NCI-H2196 treated with DMSO at 0.1 percent for 48 hours (cell line): Measurements from ENCODE around the gene MYO10.
"Not testable (repeated sequence)": the region's sequence is repeated elsewhere in the genome, so short reads cannot be mapped to it uniquely, and the experiment has no call there.

Source experiments
- DNase-seq: peaks from one replicate; lab custom pipeline; 2025; ENCODE audit not compliant: unreplicated experiment; lab: John Stamatoyannopoulos, UW

Gene MYO10

DNA sequence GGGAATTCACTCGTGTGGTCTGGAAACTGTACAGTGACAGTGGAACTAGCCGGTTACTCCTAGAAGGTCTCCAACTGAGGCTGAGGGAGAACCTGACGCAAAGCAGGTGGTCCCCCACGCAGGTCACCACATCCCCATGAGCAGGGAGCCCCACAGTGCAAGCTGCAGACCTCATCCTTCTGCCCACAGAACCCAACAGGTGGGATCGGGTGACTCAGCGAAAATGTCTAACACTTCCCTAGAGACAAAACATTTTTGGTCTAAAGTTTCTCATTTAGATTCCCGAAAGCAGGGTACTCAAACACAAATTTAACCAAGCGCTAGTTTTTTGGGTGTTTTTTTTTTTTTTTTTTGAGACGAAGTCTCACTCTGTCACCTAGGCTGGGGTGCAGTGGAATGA, 256.9 kb downstream of the MYO10 start:
- no peak for DNase-seq

DNA sequence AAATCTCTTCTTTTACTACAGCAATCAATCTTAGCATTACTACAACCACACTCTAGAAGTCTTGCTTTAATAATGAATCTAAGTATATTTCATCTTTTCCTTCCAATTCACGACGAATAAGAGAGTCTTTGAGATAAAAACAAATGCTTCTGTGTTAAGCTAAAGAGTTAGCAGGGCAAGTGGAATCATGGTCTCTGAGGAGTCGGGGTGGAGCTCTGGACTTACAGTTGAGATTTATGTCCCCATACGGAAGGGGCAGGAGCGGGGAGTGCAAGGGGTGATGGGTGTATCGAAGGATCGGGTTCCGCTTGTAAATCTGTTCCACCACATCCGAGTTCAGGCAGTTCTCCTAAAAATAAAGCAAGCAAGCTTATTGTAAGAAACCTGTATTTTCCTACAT, 260.3 kb downstream of the MYO10 start:
- no peak for DNase-seq

DNA sequence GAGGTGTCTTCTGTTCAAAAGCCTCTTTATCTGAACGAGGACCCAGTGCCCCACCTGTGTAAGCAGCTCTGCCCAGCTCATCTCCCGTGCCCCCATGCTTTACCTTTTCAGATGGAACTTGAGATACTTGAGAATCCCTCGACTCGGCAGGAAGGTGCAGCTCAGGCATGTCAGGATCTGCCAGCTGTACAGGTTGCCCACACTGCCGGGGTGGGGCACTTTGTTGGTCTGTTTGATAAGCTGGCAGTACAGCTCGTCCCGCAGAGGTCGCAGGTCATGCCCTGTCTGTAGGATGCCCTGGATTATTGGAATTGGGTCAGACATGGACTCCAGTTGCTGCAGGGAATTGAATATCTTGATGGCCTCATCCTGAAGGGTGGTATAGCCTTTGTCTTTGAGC, 261.3 kb downstream of the MYO10 start:
- no peak for DNase-seq

DNA sequence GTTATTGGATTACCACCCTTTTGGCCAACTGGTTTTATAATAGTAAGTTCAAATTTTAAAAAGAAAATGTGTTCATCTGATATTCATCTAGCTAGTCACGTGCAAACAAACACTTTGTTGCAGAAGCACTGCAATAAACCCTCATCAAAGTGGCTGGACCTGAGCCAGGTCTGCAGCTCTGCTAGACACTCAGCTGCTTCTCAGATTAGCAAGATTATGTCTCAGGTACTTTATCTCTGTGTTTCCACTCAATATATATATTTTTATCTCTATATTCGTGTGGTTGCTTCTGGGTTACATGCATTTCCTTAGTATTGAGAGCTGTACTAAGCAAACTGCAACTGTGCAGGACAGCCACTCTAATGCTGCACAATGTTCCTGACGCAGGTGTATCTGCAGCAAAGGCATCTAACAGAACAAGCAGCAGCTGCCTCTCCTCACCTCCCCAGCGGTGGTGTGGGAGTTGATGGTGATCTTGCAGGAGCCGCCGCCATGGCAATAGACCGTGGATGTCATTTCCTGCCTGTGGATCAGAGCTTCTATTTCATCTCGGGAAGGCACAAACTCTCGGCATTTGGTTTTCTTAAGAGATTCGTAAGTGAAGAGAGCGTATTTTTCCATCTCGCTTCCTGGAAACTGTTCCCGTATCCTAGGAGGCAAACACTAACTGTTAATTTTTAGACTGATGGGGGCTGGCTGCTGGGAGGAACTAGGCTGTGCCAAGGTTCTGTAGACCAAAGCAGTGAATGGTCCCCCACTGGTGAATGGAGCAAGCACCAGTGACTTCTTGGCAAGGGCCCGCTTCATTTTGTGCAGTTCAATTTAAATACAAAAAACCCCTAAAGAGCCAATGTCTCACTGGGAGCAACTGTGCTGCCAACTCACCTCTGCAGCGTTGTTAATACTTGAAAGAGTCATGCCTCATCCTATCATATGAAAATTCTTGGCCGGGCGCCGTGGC, 262.6 kb downstream of the MYO10 start:
- DNase-seq: no peak

DNA sequence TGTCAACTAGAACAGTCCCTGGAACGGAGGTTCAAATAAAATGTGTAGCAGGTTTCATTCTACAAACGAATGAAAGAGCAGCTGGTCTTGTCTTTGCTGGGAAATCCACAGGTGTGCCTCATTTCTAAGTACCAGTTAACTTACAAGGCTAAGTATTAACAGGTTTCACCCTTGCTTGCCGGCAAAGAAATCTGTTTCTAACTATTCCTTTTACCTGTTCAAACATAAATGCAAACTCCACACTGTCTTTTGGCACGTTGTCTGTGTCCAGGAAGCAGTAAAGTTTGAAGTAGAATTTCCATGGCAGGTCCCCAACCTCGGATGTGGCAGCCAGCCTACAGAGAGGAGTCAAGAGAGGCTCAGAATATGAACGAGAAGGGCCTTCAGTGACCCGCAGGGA, 264.9 kb downstream of the MYO10 start:
- no peak for DNase-seq

DNA sequence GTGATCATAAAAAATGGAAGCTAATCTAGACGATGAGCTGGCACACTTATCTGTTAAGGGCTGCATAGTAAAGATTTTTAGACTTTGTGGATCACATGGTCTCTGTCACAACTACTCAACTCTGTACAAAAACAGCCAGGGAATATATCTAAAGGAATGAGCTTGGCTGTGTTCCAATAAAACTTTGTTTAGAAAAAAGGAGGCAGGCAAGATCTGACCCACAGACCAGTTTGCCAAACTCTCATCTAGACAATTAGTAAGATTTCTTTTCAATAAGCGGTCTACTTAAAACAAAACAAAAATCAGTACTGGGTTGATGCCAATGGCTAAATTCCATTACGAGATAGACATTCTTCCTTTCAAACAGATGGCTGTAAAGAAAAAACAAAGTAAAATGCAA, 266.3 kb downstream of the MYO10 start:
- DNase-seq: no peak

DNA sequence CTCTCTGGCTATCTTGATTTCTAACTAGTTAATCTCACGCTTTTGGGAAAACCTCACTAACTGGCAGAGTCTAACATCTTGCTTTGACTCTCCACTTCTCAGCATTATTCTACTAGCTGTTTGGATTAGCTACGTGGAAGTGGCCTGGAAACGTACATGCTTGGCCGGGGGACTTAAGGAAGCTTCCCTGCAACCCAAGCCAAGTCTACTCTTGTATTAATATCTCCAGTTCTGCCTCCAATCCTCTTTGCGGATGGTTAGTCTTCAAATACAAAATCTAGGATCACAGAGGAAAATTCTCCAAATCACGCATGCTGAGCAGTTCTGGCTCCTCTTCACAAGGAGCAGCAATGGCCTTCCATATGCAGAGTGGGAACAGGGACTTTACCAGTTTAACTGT, 267.5 kb downstream of the MYO10 start:
- DNase-seq: no peak

DNA sequence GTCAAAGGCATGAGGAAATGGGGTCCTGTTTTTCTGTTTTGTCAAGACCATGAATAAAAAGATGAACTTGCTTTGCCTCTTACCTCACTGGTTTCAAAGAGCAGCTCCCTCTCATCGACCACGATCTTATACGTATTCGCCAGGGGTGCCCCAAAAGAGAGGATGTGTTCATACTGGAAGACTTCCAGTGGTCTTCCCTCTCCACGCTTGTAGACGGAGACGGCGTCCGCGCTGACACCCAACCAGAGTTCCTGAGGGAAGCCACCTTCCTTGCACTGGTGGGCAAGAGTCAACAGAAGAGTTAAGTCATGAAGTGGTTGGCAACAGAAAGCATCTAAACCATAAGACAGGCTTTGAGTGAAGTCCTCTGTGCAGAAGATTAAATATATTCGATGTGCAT, 267.9 kb downstream of the MYO10 start:
- DNase-seq: no peak

DNA sequence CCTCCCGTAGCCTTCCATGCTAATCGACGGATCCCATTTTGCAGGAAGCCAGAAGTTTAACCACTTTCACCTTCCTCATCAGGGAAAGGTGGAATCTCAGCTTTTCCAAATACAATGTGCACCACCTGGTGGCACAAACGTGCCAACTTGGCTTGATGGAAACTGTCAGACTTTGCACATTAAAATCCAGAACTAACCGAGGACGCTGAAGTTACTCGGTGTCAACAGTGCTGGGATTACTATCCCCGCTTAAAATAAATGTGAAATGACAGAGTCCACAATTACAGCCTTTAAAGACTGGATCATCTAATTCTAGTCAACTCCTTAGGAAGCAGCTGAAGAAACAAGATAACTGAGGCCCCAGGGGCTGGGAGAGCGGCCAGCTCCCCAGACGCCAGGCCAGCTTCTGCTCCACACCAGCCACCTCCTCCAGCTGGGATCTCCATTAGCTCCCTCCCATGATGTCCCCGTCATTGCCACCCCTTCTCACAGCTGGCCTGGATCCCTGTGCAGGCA, 269.1 kb downstream of the MYO10 start:
- no peak for DNase-seq

DNA sequence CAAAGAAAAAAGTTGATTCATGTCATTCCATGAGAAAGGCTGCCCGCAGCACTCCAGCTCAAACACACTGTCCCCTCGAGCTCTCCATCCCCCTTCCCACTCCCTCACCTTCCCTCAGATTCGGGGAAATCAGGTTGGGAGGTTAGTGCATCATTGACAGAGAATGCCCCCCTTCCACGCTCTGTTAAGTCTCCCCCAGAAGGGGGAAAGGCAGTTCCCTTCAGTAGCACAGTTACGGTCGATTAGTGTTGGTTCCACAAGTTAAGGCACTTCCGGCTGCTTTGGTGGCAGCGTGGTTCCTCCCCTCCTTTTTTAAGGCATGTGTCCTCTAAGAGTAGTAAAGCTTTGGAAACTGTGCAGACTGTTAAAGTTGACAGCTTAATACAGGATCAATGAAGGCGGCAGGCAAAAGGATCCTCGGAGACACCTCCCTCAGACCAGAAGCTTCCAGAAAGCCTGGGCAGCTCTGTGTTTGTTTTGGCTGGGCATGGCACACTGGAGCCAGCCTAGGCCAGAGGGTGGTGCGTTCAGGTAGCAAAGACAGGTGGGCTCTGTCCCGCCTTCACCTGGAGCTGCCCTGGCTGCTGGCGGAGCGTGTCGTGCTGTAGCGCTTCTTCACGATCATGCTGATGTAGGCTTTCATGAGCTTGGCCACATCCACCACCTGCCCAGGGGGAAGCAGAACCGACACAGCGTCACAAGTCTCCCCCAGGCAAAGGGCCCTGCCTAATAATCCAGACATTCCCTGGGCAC, 269.8 kb downstream of the MYO10 start:
- DNase-seq: no peak

DNA sequence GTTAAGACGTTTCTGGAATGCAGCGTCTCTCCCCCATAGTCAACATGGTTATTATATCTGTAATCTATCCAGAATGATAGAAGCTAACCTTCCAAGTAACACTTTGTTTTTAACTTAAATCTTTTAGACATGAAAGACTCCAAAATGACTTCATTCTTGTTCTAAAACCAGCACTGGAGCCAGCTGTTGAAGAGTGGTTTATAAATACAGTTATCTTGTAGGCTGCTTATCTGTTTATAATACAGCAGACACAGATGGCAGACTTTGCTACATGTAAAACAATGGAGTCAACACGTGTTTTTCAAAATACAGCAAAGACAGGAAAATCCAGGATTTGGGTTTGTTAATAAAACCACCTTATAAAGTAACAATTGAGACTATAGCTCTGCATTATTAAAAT, 270.5 kb downstream of the MYO10 start:
- DNase-seq: no peak

DNA sequence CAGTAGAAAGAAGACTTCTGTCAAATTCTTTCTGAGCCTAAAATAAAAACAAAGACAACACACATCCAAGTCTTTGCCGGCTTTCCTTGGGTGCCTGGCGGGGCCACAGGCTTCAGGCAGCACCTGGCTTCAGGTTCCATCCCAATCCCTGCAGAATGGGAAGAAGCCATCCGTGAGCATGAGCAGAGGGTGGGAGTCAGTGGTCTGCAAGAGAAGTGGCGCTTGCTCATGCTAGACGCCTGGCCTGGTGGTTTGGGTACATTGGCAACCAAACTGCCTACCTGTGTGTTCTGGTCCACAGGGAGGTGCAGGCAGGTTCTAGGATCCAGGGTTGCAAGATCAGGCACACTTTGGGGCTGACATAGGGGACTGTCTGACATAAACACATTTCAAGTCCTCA, 271.7 kb downstream of the MYO10 start:
- no peak for DNase-seq

DNA sequence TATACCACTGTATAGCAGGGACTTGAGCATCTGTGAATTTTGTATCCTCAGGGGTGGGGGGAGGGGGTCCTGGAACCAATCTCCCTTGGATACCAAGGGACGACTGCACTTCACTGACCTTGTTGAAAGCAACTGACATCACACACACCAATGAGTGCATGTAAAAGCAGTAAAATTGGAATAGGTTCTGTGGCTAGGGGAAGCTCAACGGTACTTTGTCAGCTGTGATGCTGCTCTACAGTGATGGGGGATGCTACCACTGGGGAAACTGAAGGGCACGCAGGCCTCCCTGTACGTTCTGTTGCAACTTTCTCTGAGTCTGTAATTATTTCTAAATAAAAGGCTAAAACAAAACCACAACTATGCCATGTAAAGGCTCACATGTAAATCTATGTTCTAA, 272.2 kb downstream of the MYO10 start:
- no peak for DNase-seq

DNA sequence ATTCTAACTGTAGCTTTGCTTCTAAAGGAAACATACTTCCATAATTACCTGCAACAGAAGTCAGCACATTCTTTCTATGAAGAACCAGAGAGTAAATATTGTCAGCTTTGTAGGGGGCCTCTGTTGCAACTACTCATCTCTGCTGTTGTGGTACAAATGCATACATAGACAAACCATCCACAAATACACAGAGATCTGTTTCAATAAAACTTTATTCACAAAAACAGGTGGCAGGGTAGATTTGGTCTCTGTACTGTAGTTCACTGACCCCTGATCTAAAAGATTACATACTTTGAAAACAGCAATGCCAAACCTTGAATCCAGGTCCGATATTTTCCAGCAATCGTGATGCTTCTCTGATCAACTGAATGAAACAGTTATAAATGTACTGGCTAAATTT, 274.4 kb downstream of the MYO10 start:
- no peak for DNase-seq

DNA sequence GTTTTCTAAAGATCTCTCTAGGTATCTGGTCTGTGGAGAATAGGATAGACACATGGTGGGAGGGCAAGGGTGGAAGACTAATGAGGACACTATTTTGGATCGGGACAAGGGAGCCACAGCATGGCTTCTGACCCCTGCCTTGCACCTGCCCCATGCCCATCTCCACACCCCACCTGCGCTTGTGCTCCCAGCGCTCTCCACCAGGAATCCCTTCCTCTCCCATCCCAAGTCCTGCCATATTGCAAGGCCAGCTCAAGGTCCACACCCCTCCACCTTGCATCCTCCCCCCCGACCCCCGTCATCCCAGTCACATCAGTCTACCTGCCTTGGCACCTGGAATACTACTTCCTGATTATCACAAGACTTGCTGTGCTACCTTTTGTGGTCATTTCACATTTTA, 275.1 kb downstream of the MYO10 start:
- no peak for DNase-seq

DNA sequence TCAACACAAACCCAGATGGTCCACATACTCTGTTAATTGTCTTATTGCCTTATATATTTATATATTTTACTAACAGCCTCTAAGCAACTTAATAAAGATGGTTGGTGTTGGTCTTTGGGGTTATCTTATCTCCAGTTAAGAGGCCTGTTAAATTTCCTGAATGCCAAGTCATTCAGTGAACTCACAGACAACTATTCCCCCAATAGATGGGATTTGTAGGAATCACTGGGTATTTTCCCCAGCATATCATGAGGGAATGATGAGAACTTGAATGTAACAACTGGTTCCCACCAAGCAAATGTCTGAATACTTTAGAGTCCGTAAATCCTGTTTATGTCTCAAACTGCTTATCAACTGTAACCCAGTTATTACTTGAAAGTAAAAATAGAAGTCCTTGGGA, 276.6 kb downstream of the MYO10 start:
- no peak for DNase-seq

DNA sequence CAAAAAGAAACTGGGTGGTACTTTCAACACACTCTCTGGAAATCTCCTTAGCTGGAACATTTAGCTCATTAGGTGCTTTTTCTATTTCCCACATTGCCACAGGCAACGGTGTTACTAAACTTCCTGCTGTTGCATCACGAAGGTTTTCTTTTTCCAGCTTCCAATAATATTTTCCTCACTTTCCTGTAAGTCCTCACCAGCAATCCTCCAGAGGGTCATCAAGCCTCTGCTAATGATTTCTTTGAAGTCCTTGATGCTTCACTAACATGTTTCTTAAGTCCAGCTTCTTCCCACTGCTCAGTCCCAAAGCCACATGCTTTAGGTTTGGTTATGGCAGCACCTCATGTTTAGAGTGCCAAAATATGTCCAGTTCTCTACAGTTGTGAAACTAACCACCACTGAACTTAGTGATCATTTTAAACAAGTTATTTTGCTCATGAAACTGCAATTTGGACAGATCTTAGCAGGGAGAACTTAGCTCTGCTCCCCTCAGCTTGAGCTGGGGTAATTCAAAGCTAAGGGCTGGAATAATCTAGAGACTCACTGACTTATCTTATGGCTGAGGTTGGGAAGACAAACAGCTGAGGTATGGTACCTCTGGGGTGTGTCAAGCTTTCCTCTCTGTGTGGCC, 279.4 kb downstream of the MYO10 start:
- DNase-seq: no peak

DNA sequence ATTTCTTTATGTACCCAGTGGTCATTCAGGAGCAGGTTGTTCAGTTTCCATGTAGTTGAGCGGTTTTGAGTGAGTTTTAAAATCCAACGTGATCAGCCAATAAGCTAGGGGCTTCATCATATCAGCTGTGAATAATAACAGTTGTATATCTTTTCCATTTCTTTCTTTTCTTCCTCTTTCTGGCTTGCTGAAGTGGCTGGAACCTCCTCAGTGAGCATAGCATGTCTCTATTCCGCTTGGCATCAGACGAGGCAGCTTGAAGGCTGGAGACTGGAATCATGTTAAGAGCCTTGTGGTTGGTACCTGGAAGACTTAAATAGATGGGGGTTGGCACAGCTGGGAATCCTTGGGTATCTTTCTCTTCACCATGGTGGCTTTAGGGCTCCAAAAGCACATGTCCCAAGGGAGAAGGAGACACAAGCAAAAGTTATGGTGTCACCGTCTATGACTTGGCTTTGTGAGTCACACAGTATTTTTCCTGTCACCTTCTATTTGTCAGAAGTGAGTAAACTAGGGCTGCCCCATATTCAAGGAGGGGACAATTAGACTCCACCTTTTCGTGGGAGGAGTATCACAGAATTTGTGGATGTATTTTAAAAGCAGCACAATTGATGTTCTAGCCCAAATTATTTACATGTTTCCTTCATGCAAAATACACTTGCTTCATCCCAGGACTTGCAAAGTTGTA, 281.3 kb downstream of the MYO10 start:
- no peak for DNase-seq

DNA sequence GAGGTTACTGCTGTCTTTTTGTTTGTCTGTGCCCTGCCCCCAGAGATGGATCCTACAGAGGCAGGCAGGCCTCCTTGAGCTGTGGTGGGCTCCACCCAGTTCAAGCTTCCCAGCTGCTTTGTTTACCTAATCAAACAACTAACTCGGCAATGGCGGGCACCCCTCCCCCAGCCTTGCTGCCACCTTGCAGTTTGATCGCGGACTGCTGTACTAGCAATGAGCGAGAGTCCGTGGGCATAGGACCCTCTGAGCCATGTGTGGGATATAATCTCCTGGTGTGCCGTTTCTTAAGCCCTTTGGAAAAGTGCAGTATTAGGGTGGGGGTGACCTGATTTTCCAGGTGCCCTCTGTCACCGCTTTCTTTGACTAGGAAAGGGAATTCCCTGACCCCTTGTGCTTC, 287.3 kb downstream of the MYO10 start:
- DNase-seq: not testable (repeated sequence)

DNA sequence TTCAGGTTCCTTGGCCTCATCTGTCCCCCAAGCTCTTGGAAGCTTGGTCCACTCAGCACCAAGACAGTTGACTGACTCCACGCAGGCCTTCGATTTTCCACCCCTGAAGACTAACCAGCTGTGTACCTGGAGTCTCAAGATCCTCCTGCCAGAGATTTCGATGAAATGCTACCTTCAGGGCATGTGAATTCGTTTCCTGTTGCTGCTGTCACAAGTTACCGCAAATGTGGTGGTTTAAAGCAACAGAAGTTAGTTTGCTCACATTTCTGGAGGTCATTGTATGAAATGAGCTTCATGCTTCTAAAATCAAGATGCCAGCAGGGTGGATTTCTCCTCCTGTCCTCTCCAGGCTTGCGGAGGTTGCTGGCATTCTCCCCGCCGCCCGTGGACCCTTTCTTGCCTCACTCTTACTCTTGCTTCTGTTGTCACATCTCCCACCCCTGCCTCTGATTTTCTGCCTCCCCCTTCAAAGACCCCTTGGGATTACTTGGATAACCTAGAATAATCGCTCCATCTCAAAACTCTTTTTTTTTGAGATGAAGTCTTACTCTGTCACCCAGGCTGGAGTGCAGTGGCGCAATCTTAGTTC, 291.7 kb downstream of the MYO10 start:
- no peak for DNase-seq

DNA sequence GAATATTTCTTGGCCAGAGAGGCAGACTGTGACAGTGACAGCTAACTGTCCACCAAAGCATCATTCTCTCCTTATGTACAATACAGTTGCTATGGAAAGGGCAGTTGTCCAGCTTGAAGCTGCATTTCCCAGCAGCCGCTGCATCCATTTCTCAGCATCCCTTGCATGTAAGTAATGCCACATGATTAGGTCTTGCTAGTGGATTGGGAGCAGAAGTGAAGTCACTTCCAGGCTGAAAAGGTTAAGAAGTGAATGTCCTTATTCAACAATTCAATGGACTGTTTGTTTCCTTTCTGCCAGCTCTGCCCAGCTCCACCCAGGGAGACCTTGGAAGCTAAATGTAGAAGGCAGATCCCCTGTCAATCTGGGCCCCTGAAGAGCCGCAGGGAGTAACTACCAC, 293.2 kb downstream of the MYO10 start:
- DNase-seq: no peak
